Measurements from ENCODE around the gene NECAB3. TPM values are rescaled to one million over a fixed set of nuclear protein-coding genes. Genes with fewer than 3 reads are reported as not detected.

The NECAB3 gene
- total and polyA plus RNA-seq, 8 donors, result 22.3 to 72.9 (median 33.2) TPM

DNA sequence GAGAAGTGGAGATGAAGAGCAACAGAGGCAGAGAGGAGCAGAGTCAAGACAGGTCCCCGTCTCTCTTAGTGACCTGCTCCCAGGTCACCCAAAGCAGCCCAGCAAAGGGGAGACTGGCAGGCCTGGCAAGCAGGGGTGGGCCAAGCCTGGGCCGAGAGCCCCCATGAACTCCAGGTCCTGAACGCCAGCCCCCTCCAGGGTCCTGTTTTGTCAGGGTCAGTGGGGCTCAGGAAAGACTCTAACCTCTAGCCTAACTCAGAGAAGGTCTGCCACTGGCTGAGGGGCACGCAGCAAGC lies 1.2 kb downstream of the NECAB3 start:
- no peak for TF ChIP-seq CTCF (IDR thresholded peaks at IDR 0.05)
- DNase-seq (peak in 1 of 4 donors; percentile 34), ATAC-seq (no peak)
- Histone ChIP-seq H3K27ac (no peak overlapping the region), H3K4me1 (peaks cover 10 to 44% of the 10 kb centered on the region in 2 donors), H3K9me3 (no peaks in the 10 kb centered on the region), H3K36me3 (peaks cover 0 to 11% of the 10 kb centered on the region in 2 donors), H3K27me3 (no peaks in the 10 kb centered on the region), H3K4me3 (peak overlapping the region; percentile 57 to 62)
- intact Hi-C loops (cut with DNase I), result no loop called here

DNA sequence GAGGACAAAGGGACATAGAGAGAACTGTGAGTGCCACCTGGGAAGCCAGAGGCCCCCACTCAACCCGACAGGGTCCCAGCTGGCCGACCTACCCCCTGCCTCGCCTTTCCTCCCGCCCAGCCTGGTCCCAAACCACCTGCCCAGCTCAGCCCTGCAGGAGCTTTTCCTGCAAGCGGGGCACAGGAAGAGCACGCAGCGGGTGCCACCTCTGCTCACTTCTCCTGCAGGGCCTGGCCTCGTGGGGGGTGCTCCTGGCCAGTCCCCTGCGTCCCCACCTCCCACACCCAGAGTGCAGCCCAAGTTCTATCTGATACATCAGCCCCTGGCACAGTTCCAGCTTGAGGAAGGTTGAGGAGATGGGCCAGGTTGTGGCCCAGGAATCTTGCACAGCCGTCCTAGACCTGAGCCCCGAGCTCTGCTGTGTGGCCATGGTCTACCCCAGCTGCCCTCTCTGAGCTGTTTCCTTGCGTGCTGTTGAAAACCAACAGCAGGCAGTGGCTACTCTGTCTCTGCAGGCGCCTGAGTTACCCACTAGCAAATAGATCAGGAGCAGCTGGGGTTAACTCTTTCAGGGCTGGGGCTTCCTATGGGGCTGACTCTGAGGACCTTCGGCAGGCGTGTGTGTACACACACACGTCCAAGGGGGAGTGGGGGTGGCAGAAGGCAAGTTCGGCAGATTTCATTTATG lies 1.7 kb downstream of the NECAB3 start:
- H3K27ac ChIP-seq, result no peak overlapping the region
- H3K4me3 ChIP-seq, result peak overlapping the region; percentile 57 to 62
- intact Hi-C loops (cut with DNase I), result no loop called here
- H3K4me1 ChIP-seq, result peaks cover 14 to 49% of the 10 kb centered on the region in 2 donors
- no peaks in the 10 kb centered on the region for H3K27me3 ChIP-seq
- no peak for TF ChIP-seq CTCF (IDR thresholded peaks at IDR 0.05)
- ATAC-seq (no peak), DNase-seq (peak in 1 of 4 donors; percentile 29)
- H3K36me3 ChIP-seq, result peaks cover 0 to 11% of the 10 kb centered on the region in 2 donors
- no peaks in the 10 kb centered on the region for H3K9me3 ChIP-seq

- H3K27me3 ChIP-seq, result no peaks in the 10 kb centered on the region
- ATAC-seq (no peak), DNase-seq (no peak)
- H3K4me3 ChIP-seq, result peak overlapping the region in 1 of 2 donors; percentile 62
- intact Hi-C loops (cut with DNase I), result no loop called here
- H3K9me3 ChIP-seq, result no peaks in the 10 kb centered on the region
- peaks cover 15 to 54% of the 10 kb centered on the region in 2 donors for H3K4me1 ChIP-seq
- H3K36me3 ChIP-seq, result peaks cover 0 to 11% of the 10 kb centered on the region in 2 donors
- no peak for TF ChIP-seq CTCF (IDR thresholded peaks at IDR 0.05)
- H3K27ac ChIP-seq, result no peak overlapping the region
These were observed 2.5 kb downstream of the NECAB3 start for GRCh38 chr20:33671573-33672288.

DNA sequence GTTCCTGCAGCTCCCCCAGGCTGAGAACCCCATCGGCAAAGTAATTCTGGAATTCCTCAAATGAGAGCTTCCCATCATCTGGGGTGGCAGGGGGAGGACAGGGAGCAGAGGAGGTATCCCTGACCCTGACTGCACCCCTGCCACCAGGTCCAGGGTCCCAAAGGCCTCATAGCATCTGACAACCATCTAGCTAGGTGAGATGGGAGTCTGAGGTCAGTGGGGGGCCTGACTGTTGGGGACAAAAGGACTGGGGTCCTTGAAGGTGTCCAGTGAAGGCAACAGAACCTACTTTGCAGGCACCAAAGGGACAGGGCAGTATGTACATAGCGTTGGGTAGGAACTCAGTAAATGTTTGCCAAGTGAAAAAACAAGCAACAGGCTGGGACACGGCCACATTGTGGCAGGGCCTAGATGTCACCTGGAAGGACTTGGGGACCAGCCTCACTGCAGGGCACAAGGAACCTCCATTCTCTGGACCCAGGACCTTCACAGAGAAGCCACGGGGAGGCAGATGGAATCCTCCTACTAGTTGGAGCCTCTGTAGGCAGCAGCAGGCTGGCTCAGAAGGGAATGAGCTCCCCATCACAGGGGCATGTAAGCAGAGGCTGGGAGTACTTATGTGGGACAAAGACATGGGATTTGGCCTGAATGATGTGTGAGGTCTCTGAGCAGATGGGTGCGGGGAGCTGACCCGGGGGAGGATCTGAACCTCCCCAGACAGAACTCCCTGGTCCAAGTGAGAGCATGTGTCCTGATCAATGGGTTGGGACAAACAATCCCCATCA lies 3.3 kb downstream of the NECAB3 start:
- DNase-seq, result no peak
- intact Hi-C loops (cut with DNase I), result no loop called here

More for the DNA sequence above, 3.3 kb downstream of the NECAB3 start:
- no peaks in the 10 kb centered on the region for H3K27me3 ChIP-seq
- no peak for TF ChIP-seq CTCF (IDR thresholded peaks at IDR 0.05)
- peaks cover 21 to 59% of the 10 kb centered on the region in 2 donors for H3K4me1 ChIP-seq
- H3K9me3 ChIP-seq, result no peaks in the 10 kb centered on the region
- H3K4me3 ChIP-seq, result no peak overlapping the region
- H3K36me3 ChIP-seq, result peaks cover 0 to 11% of the 10 kb centered on the region in 2 donors
- H3K27ac ChIP-seq, result no peak overlapping the region
- ATAC-seq, result no peak
